GM12878 (cell line): ENCODE measurements around the gene MAPK8IP1. TPM values are rescaled to one million over a fixed set of nuclear protein-coding genes. Genes with fewer than 3 reads are reported as not detected.

Experiments
- CBX3 ChIP-seq: fragments of 200-600 bp; sonication (generic); IDR thresholded peaks from 2 replicates; pipeline ENCODE4 v1.6.1; 2016; ENCODE audit warnings: low read depth, borderline replicate concordance
- IKZF1 ChIP-seq: fragments of 450-650 bp; conservative IDR thresholded peaks from 2 replicates; pipeline ENCODE4 v1.6.1; 2017; ENCODE audit warnings: antibody characterized with exemption, mild to moderate bottlenecking
- IKZF2 ChIP-seq, 2 experiments: fragments of 450-650 bp; IDR thresholded peaks; 2 replicates each; pipeline ENCODE4 v1.6.1; 2017; ENCODE audit warnings: mild to moderate bottlenecking in 2 of 2, moderate library complexity in 2 of 2
- KAT2A ChIP-seq: conservative IDR thresholded peaks from 2 replicates; pipeline ENCODE4 v1.6.1; 2011; ENCODE audit warnings: low read depth, low read length; ENCODE audit not compliant: control insufficient read depth
- MYC ChIP-seq: IDR thresholded peaks from 2 replicates; pipeline ENCODE4 v1.6.1; 2011; ENCODE audit warnings: mild to moderate bottlenecking, low read length, moderate library complexity, inconsistent platforms; ENCODE audit not compliant: insufficient read depth, insufficient replicate concordance, insufficient read length, severe bottlenecking
- NR2F1 ChIP-seq: fragments of 450-650 bp; conservative IDR thresholded peaks from 2 replicates; pipeline ENCODE4 v1.6.1; 2017; ENCODE audit warnings: mild to moderate bottlenecking
- SIX5 ChIP-seq: IDR thresholded peaks from 2 replicates; pipeline ENCODE4 v1.6.1; 2011; ENCODE audit warnings: mild to moderate bottlenecking, low read depth, low read length, moderate library complexity; ENCODE audit not compliant: severe bottlenecking
- SREBF1 ChIP-seq: IDR thresholded peaks from 2 replicates; pipeline ENCODE4 v1.6.1; 2012; ENCODE audit warnings: mild to moderate bottlenecking, low read length
- TCF3 ChIP-seq: IDR thresholded peaks from 2 replicates; pipeline ENCODE4 v1.6.1; 2012; ENCODE audit warnings: low read depth, mild to moderate bottlenecking, low read length, borderline replicate concordance; ENCODE audit not compliant: insufficient read depth
- ZBED1 ChIP-seq: IDR thresholded peaks from 2 replicates; pipeline ENCODE4 v1.6.1; 2016; ENCODE audit warnings: borderline replicate concordance
- ZNF24 ChIP-seq: fragments of 450-650 bp; IDR thresholded peaks from 2 replicates; pipeline ENCODE4 v1.6.1; 2017; ENCODE audit warnings: antibody characterized with exemption, mild to moderate bottlenecking
- polyA plus RNA-seq, 11 experiments: library from polyadenylated mRNA; depleted of rRNA in 4 of 11; unstranded in 6 of 11; stranded (reverse) in 5 of 11; fragments of >200 nt; fragmentation: Nextera tagmentation in 4 of 11; fragmentation: Illumina TruSeq in 1 of 11; extraction: Ambion mirVana in 4 of 11; extraction: Trizol in 1 of 11; gene quantifications; 1 replicate in 1 of 11; 2 replicates in 10 of 11; pipeline versions ENCODE4 v1.2.1 to v1.2.3, GENCODE V29; 2011 to 2016; ENCODE audit warnings: inconsistent platforms in 2 of 11, missing spikeins in 2 of 11, low read depth in 1 of 11
- total RNA-seq, 4 experiments: library from RNA; depleted of rRNA in 3 of 4; stranded (reverse); fragments of >200 nt in 3 of 4; fragmentation: Illumina TruSeq in 1 of 4; extraction: Trizol in 1 of 4; gene quantifications; 2 replicates each; pipeline versions ENCODE4 v1.2.1 to v1.2.3, GENCODE V29; 2013 to 2021
- TF ChIP-seq, protein P1 (sequence below): fragments of 450-650 bp; IDR thresholded peaks from 2 replicates; pipeline ENCODE4 v1.6.1; 2018; ENCODE audit warnings: borderline replicate concordance, mild to moderate bottlenecking; ENCODE audit not compliant: partially characterized antibody
- TF ChIP-seq, protein P2 (sequence below): IDR thresholded peaks from 2 replicates; pipeline ENCODE4 v1.6.1; 2011; ENCODE audit warnings: borderline replicate concordance, low read depth, mild to moderate bottlenecking, moderate library complexity, low read length; ENCODE audit not compliant: insufficient read depth, poor library complexity, severe bottlenecking
- TF ChIP-seq, protein P3 (sequence below), 3 experiments: IDR thresholded peaks in 2 of 3; conservative IDR thresholded peaks in 1 of 3; 2 replicates each; pipeline ENCODE4 v1.5.1; 2011; ENCODE audit warnings: low read depth in 3 of 3, low read length in 3 of 3, mild to moderate bottlenecking in 3 of 3, control low read depth in 2 of 3, moderate library complexity in 2 of 3, inconsistent platforms in 1 of 3, mixed read lengths in 1 of 3; ENCODE audit not compliant: control insufficient read depth in 2 of 3, insufficient read depth in 1 of 3; ENCODE audit errors: extremely low read depth in 1 of 3
- TF ChIP-seq, protein P4 (sequence below): IDR thresholded peaks from 2 replicates; pipeline ENCODE4 v1.6.1; 2012; ENCODE audit warnings: low read depth, low read length, improper control_type of control experiment
- TF ChIP-seq, protein P5 (sequence below): fragments of 150-350 bp; IDR thresholded peaks from 2 replicates; pipeline ENCODE4 v1.6.1; 2016; ENCODE audit warnings: low read depth, low read length
- TF ChIP-seq, protein P6 (sequence below): fragments of 450-650 bp; IDR thresholded peaks from 2 replicates; pipeline ENCODE4 v1.6.1; 2017; ENCODE audit warnings: borderline replicate concordance

The MAPK8IP1 gene
- total and polyA plus RNA-seq, 10 of the 15 experiments (the other 5 are each of a cell fraction or from before 2014, with no cell fraction given), result 0.04 to 0.44 (median 0.11) TPM; not detected in 2

DNA sequence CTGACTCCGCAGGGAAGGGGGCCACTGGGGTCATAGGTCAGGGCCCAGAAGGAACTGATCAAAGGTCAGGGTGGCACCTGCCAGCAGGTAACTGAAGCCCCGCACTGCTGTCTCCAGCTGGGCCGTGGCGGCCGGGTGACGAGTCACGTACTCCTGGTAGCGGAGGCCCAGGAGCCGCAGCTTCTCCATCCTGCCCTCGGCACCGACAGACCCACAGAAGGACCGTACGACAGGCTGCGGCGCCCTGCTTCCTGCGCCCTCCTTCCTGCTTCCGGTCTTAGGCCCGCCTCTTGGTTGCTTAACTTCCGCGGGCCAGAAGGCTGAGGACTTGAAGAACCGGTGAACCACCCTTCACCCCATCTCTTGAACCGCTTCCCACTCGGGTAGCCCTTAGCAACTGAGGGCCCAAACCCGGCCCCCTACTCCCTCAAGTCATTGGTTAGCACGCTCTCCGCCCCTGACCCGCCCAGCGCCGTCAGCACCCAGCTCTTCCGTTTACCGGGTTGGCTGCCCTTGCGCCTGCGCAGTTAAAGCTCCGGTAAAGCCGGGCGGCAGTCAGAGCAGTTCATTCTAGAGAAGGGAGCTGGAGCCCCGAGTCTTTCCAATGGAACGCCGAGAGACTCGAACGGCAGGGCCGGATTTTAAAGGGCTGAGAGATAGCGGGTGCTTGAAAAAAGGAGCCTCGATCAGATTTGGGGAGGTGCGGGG, 32.3 kb downstream of the MAPK8IP1 start, which contains the start of gene PEX16 (continued):
- TF ChIP-seq, protein P1, sequence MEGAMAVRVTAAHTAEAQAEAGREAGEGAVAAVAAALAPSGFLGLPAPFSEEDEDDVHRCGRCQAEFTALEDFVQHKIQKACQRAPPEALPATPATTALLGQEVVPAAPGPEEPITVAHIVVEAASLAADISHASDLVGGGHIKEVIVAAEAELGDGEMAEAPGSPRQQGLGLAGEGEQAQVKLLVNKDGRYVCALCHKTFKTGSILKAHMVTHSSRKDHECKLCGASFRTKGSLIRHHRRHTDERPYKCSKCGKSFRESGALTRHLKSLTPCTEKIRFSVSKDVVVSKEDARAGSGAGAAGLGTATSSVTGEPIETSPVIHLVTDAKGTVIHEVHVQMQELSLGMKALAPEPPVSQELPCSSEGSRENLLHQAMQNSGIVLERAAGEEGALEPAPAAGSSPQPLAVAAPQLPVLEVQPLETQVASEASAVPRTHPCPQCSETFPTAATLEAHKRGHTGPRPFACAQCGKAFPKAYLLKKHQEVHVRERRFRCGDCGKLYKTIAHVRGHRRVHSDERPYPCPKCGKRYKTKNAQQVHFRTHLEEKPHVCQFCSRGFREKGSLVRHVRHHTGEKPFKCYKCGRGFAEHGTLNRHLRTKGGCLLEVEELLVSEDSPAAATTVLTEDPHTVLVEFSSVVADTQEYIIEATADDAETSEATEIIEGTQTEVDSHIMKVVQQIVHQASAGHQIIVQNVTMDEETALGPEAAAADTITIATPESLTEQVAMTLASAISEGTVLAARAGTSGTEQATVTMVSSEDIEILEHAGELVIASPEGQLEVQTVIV, result peak; percentile 85
- TF ChIP-seq ZNF24, result no peak
- TF ChIP-seq SREBF1, result no peak
- TF ChIP-seq, protein P2, sequence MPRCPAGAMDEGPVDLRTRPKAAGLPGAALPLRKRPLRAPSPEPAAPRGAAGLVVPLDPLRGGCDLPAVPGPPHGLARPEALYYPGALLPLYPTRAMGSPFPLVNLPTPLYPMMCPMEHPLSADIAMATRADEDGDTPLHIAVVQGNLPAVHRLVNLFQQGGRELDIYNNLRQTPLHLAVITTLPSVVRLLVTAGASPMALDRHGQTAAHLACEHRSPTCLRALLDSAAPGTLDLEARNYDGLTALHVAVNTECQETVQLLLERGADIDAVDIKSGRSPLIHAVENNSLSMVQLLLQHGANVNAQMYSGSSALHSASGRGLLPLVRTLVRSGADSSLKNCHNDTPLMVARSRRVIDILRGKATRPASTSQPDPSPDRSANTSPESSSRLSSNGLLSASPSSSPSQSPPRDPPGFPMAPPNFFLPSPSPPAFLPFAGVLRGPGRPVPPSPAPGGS, result no peak
- TF ChIP-seq NR2F1, result peak; percentile 98
- TF ChIP-seq IKZF2 (IDR thresholded peaks at IDR 0.05), result no peak
- TF ChIP-seq, protein P3, sequence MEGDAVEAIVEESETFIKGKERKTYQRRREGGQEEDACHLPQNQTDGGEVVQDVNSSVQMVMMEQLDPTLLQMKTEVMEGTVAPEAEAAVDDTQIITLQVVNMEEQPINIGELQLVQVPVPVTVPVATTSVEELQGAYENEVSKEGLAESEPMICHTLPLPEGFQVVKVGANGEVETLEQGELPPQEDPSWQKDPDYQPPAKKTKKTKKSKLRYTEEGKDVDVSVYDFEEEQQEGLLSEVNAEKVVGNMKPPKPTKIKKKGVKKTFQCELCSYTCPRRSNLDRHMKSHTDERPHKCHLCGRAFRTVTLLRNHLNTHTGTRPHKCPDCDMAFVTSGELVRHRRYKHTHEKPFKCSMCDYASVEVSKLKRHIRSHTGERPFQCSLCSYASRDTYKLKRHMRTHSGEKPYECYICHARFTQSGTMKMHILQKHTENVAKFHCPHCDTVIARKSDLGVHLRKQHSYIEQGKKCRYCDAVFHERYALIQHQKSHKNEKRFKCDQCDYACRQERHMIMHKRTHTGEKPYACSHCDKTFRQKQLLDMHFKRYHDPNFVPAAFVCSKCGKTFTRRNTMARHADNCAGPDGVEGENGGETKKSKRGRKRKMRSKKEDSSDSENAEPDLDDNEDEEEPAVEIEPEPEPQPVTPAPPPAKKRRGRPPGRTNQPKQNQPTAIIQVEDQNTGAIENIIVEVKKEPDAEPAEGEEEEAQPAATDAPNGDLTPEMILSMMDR (IDR thresholded peaks at IDR 0.05 in 2 of 3, conservative IDR thresholded peaks at IDR 0.05 in 1 of 3; ENCODE audit: control insufficient read depth in 2 of 3, extremely low read depth in 1 of 3, insufficient read depth in 1 of 3, low read depth in 3 of 3, low read length in 3 of 3), result no peak
- no peak for TF ChIP-seq CBX3
- peak; percentile 45 for TF ChIP-seq IKZF1
- no peak for TF ChIP-seq KAT2A
- no peak for TF ChIP-seq MYC
- TF ChIP-seq, protein P4, sequence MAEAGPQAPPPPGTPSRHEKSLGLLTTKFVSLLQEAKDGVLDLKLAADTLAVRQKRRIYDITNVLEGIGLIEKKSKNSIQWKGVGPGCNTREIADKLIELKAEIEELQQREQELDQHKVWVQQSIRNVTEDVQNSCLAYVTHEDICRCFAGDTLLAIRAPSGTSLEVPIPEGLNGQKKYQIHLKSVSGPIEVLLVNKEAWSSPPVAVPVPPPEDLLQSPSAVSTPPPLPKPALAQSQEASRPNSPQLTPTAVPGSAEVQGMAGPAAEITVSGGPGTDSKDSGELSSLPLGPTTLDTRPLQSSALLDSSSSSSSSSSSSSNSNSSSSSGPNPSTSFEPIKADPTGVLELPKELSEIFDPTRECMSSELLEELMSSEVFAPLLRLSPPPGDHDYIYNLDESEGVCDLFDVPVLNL, result no peak
- TF ChIP-seq, protein P5, sequence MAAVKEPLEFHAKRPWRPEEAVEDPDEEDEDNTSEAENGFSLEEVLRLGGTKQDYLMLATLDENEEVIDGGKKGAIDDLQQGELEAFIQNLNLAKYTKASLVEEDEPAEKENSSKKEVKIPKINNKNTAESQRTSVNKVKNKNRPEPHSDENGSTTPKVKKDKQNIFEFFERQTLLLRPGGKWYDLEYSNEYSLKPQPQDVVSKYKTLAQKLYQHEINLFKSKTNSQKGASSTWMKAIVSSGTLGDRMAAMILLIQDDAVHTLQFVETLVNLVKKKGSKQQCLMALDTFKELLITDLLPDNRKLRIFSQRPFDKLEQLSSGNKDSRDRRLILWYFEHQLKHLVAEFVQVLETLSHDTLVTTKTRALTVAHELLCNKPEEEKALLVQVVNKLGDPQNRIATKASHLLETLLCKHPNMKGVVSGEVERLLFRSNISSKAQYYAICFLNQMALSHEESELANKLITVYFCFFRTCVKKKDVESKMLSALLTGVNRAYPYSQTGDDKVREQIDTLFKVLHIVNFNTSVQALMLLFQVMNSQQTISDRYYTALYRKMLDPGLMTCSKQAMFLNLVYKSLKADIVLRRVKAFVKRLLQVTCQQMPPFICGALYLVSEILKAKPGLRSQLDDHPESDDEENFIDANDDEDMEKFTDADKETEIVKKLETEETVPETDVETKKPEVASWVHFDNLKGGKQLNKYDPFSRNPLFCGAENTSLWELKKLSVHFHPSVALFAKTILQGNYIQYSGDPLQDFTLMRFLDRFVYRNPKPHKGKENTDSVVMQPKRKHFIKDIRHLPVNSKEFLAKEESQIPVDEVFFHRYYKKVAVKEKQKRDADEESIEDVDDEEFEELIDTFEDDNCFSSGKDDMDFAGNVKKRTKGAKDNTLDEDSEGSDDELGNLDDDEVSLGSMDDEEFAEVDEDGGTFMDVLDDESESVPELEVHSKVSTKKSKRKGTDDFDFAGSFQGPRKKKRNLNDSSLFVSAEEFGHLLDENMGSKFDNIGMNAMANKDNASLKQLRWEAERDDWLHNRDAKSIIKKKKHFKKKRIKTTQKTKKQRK, result no peak; the same call in 1 of the 2 replicates
- TF ChIP-seq, protein P6, sequence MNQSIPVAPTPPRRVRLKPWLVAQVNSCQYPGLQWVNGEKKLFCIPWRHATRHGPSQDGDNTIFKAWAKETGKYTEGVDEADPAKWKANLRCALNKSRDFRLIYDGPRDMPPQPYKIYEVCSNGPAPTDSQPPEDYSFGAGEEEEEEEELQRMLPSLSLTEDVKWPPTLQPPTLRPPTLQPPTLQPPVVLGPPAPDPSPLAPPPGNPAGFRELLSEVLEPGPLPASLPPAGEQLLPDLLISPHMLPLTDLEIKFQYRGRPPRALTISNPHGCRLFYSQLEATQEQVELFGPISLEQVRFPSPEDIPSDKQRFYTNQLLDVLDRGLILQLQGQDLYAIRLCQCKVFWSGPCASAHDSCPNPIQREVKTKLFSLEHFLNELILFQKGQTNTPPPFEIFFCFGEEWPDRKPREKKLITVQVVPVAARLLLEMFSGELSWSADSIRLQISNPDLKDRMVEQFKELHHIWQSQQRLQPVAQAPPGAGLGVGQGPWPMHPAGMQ, result no peak
- TF ChIP-seq SIX5, result peak; percentile 43
- TF ChIP-seq TCF3, result no peak
- no peak for TF ChIP-seq ZBED1
